HEK293T (cell line): Measurements from ENCODE around the gene GPR152.

Source experiments
- BHLHE40 ChIP-seq: fragments of 450-650 bp; IDR thresholded peaks from 2 replicates; pipeline ENCODE4 v1.6.1; 2016; ENCODE audit warnings: mild to moderate bottlenecking, moderate library complexity, borderline replicate concordance
- CTBP1 ChIP-seq: fragments of 450-650 bp; IDR thresholded peaks from 2 replicates; pipeline ENCODE4 v1.6.1; 2016; ENCODE audit warnings: borderline replicate concordance
- ELF4 ChIP-seq: fragments of 450-650 bp; IDR thresholded peaks from 2 replicates; pipeline ENCODE4 v1.6.1; 2017; ENCODE audit warnings: antibody characterized with exemption
- FOXA1 ChIP-seq: fragments of 450-650 bp; IDR thresholded peaks from 2 replicates; pipeline ENCODE4 v1.6.1; 2016; ENCODE audit warnings: mild to moderate bottlenecking
- FOXK2 ChIP-seq: fragments of 450-650 bp; IDR thresholded peaks from 2 replicates; pipeline ENCODE4 v1.6.1; 2016; ENCODE audit warnings: mild to moderate bottlenecking
- FOXM1 ChIP-seq: fragments of 450-650 bp; IDR thresholded peaks from 2 replicates; pipeline ENCODE4 v1.6.1; 2017; ENCODE audit warnings: mild to moderate bottlenecking, borderline replicate concordance
- L3MBTL2 ChIP-seq: fragments of 450-650 bp; conservative IDR thresholded peaks from 2 replicates; pipeline ENCODE4 v1.6.1; 2016; ENCODE audit warnings: mild to moderate bottlenecking
- NFRKB ChIP-seq: fragments of 450-650 bp; IDR thresholded peaks from 2 replicates; pipeline ENCODE4 v1.6.1; 2016; ENCODE audit warnings: mild to moderate bottlenecking, moderate library complexity
- SUZ12 ChIP-seq: fragments of 450-650 bp; IDR thresholded peaks from 2 replicates; pipeline ENCODE4 v1.6.1; 2016; ENCODE audit warnings: mild to moderate bottlenecking
- TF ChIP-seq, protein P1 (sequence below): fragments of 450-650 bp; IDR thresholded peaks from 2 replicates; pipeline ENCODE4 v1.6.1; 2016

DNA sequence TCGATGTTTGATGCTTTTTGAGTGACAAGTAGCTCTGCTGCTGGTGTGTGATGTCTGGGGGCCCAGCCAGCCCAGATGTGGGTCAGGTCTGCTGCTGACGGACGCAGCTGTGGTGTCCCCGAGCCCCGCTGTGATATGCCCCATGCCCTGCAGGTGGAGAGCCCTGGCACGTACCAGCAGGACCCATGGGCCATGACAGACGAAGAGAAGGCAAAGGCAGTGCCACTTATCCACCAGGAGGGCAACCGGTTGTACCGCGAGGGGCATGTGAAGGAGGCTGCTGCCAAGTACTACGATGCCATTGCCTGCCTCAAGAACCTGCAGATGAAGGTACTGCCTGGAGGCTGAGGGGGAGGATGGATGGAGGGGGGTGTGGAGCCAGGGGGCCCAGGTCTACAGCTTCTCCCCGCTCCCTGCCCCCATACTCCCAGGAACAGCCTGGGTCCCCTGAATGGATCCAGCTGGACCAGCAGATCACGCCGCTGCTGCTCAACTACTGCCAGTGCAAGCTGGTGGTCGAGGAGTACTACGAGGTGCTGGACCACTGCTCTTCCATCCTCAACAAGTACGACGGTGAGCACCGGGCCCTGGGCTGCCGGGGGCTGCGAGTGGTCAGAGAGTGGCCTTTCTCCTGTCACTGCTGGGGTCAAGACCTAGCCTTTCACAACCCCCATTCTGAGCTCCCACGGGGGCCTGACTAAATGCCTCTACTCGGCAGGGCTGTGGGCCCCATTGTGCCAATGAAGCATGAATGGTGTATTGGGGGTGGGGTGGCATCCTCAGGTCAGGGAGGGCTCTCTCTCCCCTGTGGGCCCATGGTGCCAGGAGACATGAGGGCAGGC is 37.6 kb upstream of the GPR152 start:
- TF ChIP-seq FOXM1 (no peak), NFRKB (no peak), FOXK2 (no peak), ELF4 (no peak), FOXA1 (no peak), L3MBTL2 (no peak), BHLHE40 (no peak), SUZ12 (no peak), CTBP1 (no peak)
- TF ChIP-seq, protein P1, sequence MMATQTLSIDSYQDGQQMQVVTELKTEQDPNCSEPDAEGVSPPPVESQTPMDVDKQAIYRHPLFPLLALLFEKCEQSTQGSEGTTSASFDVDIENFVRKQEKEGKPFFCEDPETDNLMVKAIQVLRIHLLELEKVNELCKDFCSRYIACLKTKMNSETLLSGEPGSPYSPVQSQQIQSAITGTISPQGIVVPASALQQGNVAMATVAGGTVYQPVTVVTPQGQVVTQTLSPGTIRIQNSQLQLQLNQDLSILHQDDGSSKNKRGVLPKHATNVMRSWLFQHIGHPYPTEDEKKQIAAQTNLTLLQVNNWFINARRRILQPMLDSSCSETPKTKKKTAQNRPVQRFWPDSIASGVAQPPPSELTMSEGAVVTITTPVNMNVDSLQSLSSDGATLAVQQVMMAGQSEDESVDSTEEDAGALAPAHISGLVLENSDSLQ, result no peak
